ENCODE data around the gene USF1. TPM values are rescaled to one million over a fixed set of nuclear protein-coding genes. Genes with fewer than 3 reads are reported as not detected.

The USF1 gene
- polyA plus RNA-seq, 1 of the 3 experiments (the other 2 are of a cell fraction): 43.1 TPM

- TF ChIP-seq PBX3 (IDR thresholded peaks at IDR 0.05) (peak; percentile 12; the same call in 1 of the 2 replicates), YY1 (IDR thresholded peaks at IDR 0.05; ENCODE audit: low read depth) (peak; percentile 98), FOSL2 (IDR thresholded peaks at IDR 0.05; ENCODE audit: borderline replicate concordance, low read depth) (no peak), NFIC (IDR thresholded peaks at IDR 0.05; ENCODE audit: borderline replicate concordance) (no peak), FOXJ3 (CRISPR knock-in tag; IDR thresholded peaks at IDR 0.05) (no peak), TEAD4 (IDR thresholded peaks at IDR 0.05; ENCODE audit: borderline replicate concordance, insufficient read depth) (0 out of 2 replicates have a peak, but pooled peaks have one; percentile 21), GATA2 (CRISPR knock-in tag; IDR thresholded peaks at IDR 0.05) (0 out of 2 replicates have a peak, but pooled peaks have one; percentile 32), RAD21 (IDR thresholded peaks at IDR 0.05; ENCODE audit: low read length) (no peak), MEF2A (IDR thresholded peaks at IDR 0.05; ENCODE audit: borderline replicate concordance, low read depth) (no peak)
- TF ChIP-seq, protein P1, sequence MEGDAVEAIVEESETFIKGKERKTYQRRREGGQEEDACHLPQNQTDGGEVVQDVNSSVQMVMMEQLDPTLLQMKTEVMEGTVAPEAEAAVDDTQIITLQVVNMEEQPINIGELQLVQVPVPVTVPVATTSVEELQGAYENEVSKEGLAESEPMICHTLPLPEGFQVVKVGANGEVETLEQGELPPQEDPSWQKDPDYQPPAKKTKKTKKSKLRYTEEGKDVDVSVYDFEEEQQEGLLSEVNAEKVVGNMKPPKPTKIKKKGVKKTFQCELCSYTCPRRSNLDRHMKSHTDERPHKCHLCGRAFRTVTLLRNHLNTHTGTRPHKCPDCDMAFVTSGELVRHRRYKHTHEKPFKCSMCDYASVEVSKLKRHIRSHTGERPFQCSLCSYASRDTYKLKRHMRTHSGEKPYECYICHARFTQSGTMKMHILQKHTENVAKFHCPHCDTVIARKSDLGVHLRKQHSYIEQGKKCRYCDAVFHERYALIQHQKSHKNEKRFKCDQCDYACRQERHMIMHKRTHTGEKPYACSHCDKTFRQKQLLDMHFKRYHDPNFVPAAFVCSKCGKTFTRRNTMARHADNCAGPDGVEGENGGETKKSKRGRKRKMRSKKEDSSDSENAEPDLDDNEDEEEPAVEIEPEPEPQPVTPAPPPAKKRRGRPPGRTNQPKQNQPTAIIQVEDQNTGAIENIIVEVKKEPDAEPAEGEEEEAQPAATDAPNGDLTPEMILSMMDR (IDR thresholded peaks at IDR 0.05): no peak
These were observed at the start of gene USF1 (continued) for GRCh38 chr1:161045736-161046604.

DNA sequence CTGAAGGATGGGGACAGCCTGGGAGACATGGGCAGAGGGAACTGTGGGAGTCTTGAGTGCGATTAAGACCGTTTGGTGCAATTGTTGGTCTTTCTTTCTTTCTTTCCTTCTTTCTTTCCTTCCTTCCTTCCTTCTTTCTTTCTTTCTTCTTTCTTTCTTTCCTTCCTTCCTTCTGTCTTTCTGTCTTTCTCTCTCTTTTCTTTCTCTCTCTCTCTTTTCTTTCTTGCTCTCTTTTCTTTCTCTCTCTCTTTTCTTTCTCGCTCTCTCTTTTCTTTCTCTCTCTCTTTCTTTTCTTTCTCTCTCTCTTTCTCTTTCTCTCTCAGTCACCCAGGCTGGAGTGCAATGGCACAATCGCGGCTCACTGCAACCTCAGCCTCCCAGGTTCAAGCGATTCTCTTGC lies 49.5 kb upstream of the USF1 start:
- Histone ChIP-seq H3K79me2 (ENCODE audit: insufficient read depth) (no peaks in the 10 kb centered on the region), H3K27me3 (ENCODE audit: insufficient read depth) (no peaks in the 10 kb centered on the region), H3K4me3 (ENCODE audit: low read depth in 2 of 2, low read length in 1 of 2) (no peak overlapping the region), H3F3A (replicated peaks; ENCODE audit: insufficient read depth) (peaks cover 19% of the 10 kb centered on the region), H4K20me1 (ENCODE audit: insufficient read depth) (no peaks in the 10 kb centered on the region), H3K4me2 (no peak overlapping the region), H3K36me3 (replicated peaks in 1 of 2; ENCODE audit: control insufficient read depth in 1 of 2, insufficient read depth in 2 of 2, low read length in 1 of 2) (peaks cover 4 to 12% of the 10 kb centered on the region in 2 experiments), H3K9me3 (no peaks in the 10 kb centered on the region), H3K4me1 (ENCODE audit: control insufficient read depth in 1 of 2, insufficient read depth in 2 of 2, low read depth in 1 of 2, low read length in 1 of 2) (peaks cover 6 to 7% of the 10 kb centered on the region in 2 experiments; a peak in 1 of 4 replicates), H2AFZ (ENCODE audit: low read depth) (no peak overlapping the region), H3K9ac (no peak overlapping the region), H3K27ac (ENCODE audit: low read depth in 2 of 2, low read length in 1 of 2) (no peak overlapping the region), H3K9me2 (no peaks in the 10 kb centered on the region)
- POLR2A ChIA-PET: no interaction called here
- CTCF ChIA-PET: interaction anchor here (4.0 to 8.2 kb wide), 2 partner anchors 17 to 105 kb away, joined by 21 to 198 read pairs; partner anchors contain the start of genes ARHGAP30 and NECTIN4
- no peak for DNase-seq
- TF ChIP-seq TCF12 (IDR thresholded peaks at IDR 0.05): no peak
- 73% methylated on average over 6 of the region's 6 CpGs for WGBS (ENCODE audit: low lambda C conversion rate)

DNA sequence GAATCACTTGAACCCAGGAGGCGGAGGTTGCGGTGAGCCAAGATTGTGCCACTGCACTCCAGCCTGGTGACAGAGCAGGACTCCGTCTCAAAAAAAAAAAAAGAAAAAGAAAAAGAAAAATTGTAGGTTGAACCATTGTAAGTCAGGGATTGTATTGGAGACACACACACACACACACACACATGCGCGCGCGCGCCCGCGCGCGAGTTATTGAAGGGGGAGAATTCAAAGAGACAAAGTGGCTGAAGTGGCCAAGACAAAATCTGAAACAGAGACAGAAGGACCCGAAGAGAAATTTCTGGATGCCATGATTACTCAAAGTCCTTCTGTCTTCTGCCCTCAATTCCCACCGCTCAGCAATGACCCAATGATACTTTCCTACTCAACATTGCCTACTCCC lies 48.7 kb upstream of the USF1 start:
- no peak overlapping the region for H3K27ac ChIP-seq (ENCODE audit: low read depth in 2 of 2, low read length in 1 of 2)
- peaks cover 6 to 7% of the 10 kb centered on the region in 2 experiments; a peak in 1 of 4 replicates for H3K4me1 ChIP-seq (ENCODE audit: control insufficient read depth in 1 of 2, insufficient read depth in 2 of 2, low read depth in 1 of 2, low read length in 1 of 2)
- no peaks in the 10 kb centered on the region for H3K9me3 ChIP-seq
- no peak overlapping the region for H2AFZ ChIP-seq (ENCODE audit: low read depth)
- no peak overlapping the region for H3K4me3 ChIP-seq (ENCODE audit: low read depth in 2 of 2, low read length in 1 of 2)
- no peak overlapping the region for H3K4me2 ChIP-seq
- H3K79me2 ChIP-seq (ENCODE audit: insufficient read depth): no peaks in the 10 kb centered on the region
- no peaks in the 10 kb centered on the region for H4K20me1 ChIP-seq (ENCODE audit: insufficient read depth)
- DNase-seq: no peak
- H3F3A ChIP-seq (replicated peaks; ENCODE audit: insufficient read depth): peaks cover 11% of the 10 kb centered on the region
- TF ChIP-seq ELF1 (IDR thresholded peaks at IDR 0.05): no peak
- TF ChIP-seq NFIC (IDR thresholded peaks at IDR 0.05; ENCODE audit: borderline replicate concordance): no peak
- TF ChIP-seq SIN3A (IDR thresholded peaks at IDR 0.05; ENCODE audit: borderline replicate concordance, low read depth, low read length): no peak
- TF ChIP-seq MXI1 (IDR thresholded peaks at IDR 0.05; ENCODE audit: low read depth, low read length): no peak
- TF ChIP-seq MEF2A (IDR thresholded peaks at IDR 0.05; ENCODE audit: borderline replicate concordance, low read depth): no peak
- TF ChIP-seq JUND (IDR thresholded peaks at IDR 0.05): no peak
- TF ChIP-seq MAX (IDR thresholded peaks at IDR 0.05; ENCODE audit: low read depth): no peak
- ChIA-PET POLR2A (no interaction called here), CTCF (interaction anchor here (8.2 kb wide), 1 partner anchor 16 kb away, joined by 198 read pairs; the partner anchor contains the start of genes ARHGAP30 and NECTIN4)
- WGBS (ENCODE audit: low lambda C conversion rate): 85% methylated on average over 14 of the region's 14 CpGs
- H3K9me2 ChIP-seq: no peaks in the 10 kb centered on the region
- peaks cover 0 to 4% of the 10 kb centered on the region in 2 experiments for H3K36me3 ChIP-seq (replicated peaks in 1 of 2; ENCODE audit: control insufficient read depth in 1 of 2, insufficient read depth in 2 of 2, low read length in 1 of 2)
- no peak overlapping the region for H3K9ac ChIP-seq
- no peaks in the 10 kb centered on the region for H3K27me3 ChIP-seq (ENCODE audit: insufficient read depth)
